Measurements from ENCODE around the gene BANF2. TPM values are rescaled to one million over a fixed set of nuclear protein-coding genes. Genes with fewer than 3 reads are reported as not detected.
A peak's percentile ranks its signal among the peaks of the same experiment; 100 is the strongest.
"Not testable (repeated sequence)": the region's sequence is repeated elsewhere in the genome, so short reads cannot be mapped to it uniquely, and the experiment has no call there.

Gene BANF2
- total and polyA plus RNA-seq, 2 experiments from 2014 or later: not detected

GRCh38 chr20:17655865-17656479 is 43.8 kb upstream of the BANF2 start:
- Histone ChIP-seq H3K27me3 (replicated peaks; ENCODE audit: insufficient read depth) (no peaks in the 10 kb centered on the region), H3K4me3 (no peak overlapping the region), H3K9ac (peak overlapping the region; percentile 40), H3K79me2 (ENCODE audit: insufficient read depth) (peaks cover 100% of the 10 kb centered on the region), H3K4me1 (ENCODE audit: insufficient read depth) (peaks cover 49% of the 10 kb centered on the region), H3K27ac (peak overlapping the region; percentile 68), H4K20me1 (ENCODE audit: insufficient read depth) (peaks cover 21% of the 10 kb centered on the region; the same call in 1 of the 2 replicates), H3F3A (ENCODE audit: insufficient read depth) (peaks cover 77% of the 10 kb centered on the region), H2AFZ (no peak overlapping the region), H3K9me3 (ENCODE audit: low read depth) (no peaks in the 10 kb centered on the region), H3K4me2 (ENCODE audit: unreplicated experiment) (peak overlapping the region; percentile 15), H3K36me3 (ENCODE audit: low read depth) (peaks cover 33% of the 10 kb centered on the region), H3K9me2 (ENCODE audit: insufficient read depth) (no peaks in the 10 kb centered on the region)
- TF ChIP-seq EZH2 (IDR thresholded peaks at IDR 0.05; ENCODE audit: insufficient read depth, poor library complexity, severe bottlenecking) (no peak), EZH2phosphoT487 (IDR thresholded peaks at IDR 0.05; ENCODE audit: insufficient read depth, low read depth) (no peak)
- 51 to 55% methylated on average over 11 of the region's 11 CpGs for WGBS, 2 experiments (ENCODE audit: low coverage in 1 of 2, low lambda C conversion rate in 2 of 2, missing lambda C conversion rate in 2 of 2)
- DNase-seq: peak; percentile 81
- in situ Hi-C loops (cut with MboI): loop anchor here (25.0 kb wide), 1 partner anchor 506 kb away; no protein-coding TSS in a partner anchor

- Histone ChIP-seq H3F3A (ENCODE audit: insufficient read depth) (peaks cover 79% of the 10 kb centered on the region), H3K9me3 (ENCODE audit: low read depth) (no peaks in the 10 kb centered on the region), H3K27ac (0 out of 2 replicates have a peak overlapping the region, but pooled peaks have one; percentile 3), H3K9me2 (ENCODE audit: insufficient read depth) (no peaks in the 10 kb centered on the region), H3K36me3 (ENCODE audit: low read depth) (peaks cover 33% of the 10 kb centered on the region), H3K4me1 (ENCODE audit: insufficient read depth) (peaks cover 48% of the 10 kb centered on the region), H4K20me1 (ENCODE audit: insufficient read depth) (peaks cover 21% of the 10 kb centered on the region; the same call in 1 of the 2 replicates), H3K4me3 (no peak overlapping the region), H2AFZ (no peak overlapping the region), H3K9ac (no peak overlapping the region), H3K27me3 (replicated peaks; ENCODE audit: insufficient read depth) (no peaks in the 10 kb centered on the region), H3K79me2 (ENCODE audit: insufficient read depth) (peaks cover 100% of the 10 kb centered on the region), H3K4me2 (ENCODE audit: unreplicated experiment) (no peak overlapping the region)
- in situ Hi-C loops (cut with MboI): loop anchor here (25.0 kb wide), 1 partner anchor 505 kb away; no protein-coding TSS in a partner anchor
- WGBS, 2 experiments (ENCODE audit: low coverage in 1 of 2, low lambda C conversion rate in 2 of 2, missing lambda C conversion rate in 2 of 2): 67% methylated on average over 9 of the region's 9 CpGs
- no peak for DNase-seq
- no peak for TF ChIP-seq EZH2 (IDR thresholded peaks at IDR 0.05; ENCODE audit: insufficient read depth, poor library complexity, severe bottlenecking)
- TF ChIP-seq EZH2phosphoT487 (IDR thresholded peaks at IDR 0.05; ENCODE audit: insufficient read depth, low read depth): no peak
Observed at GRCh38 chr20:17657079-17657825, 42.5 kb upstream of the BANF2 start.

GRCh38 chr20:17657898-17658647 is 41.7 kb upstream of the BANF2 start:
- WGBS, 2 experiments (ENCODE audit: low coverage in 1 of 2, low lambda C conversion rate in 2 of 2, missing lambda C conversion rate in 2 of 2): 90% methylated on average over 9 of the region's 9 CpGs
- H3K27me3 ChIP-seq (replicated peaks; ENCODE audit: insufficient read depth): no peaks in the 10 kb centered on the region
- TF ChIP-seq EZH2 (IDR thresholded peaks at IDR 0.05; ENCODE audit: insufficient read depth, poor library complexity, severe bottlenecking) (no peak), EZH2phosphoT487 (IDR thresholded peaks at IDR 0.05; ENCODE audit: insufficient read depth, low read depth) (no peak)
- in situ Hi-C loops (cut with MboI): loop anchor here (25.0 kb wide), 1 partner anchor 504 kb away; no protein-coding TSS in a partner anchor
- DNase-seq: no peak
- peaks cover 25% of the 10 kb centered on the region; the same call in 1 of the 2 replicates for H4K20me1 ChIP-seq (ENCODE audit: insufficient read depth)
- H2AFZ ChIP-seq: no peak overlapping the region
- H3K27ac ChIP-seq: no peak overlapping the region
- H3F3A ChIP-seq (ENCODE audit: insufficient read depth): peaks cover 87% of the 10 kb centered on the region
- H3K9me2 ChIP-seq (ENCODE audit: insufficient read depth): no peaks in the 10 kb centered on the region
- no peaks in the 10 kb centered on the region for H3K9me3 ChIP-seq (ENCODE audit: low read depth)
- H3K9ac ChIP-seq: no peak overlapping the region
- no peak overlapping the region for H3K4me2 ChIP-seq (ENCODE audit: unreplicated experiment)
- peaks cover 53% of the 10 kb centered on the region for H3K4me1 ChIP-seq (ENCODE audit: insufficient read depth)
- H3K4me3 ChIP-seq: no peak overlapping the region
- H3K36me3 ChIP-seq (ENCODE audit: low read depth): peaks cover 33% of the 10 kb centered on the region
- peaks cover 100% of the 10 kb centered on the region for H3K79me2 ChIP-seq (ENCODE audit: insufficient read depth)

GRCh38 chr20:17658648-17658993 is 41.1 kb upstream of the BANF2 start:
- Histone ChIP-seq H3K79me2 (ENCODE audit: insufficient read depth) (peaks cover 100% of the 10 kb centered on the region), H4K20me1 (ENCODE audit: insufficient read depth) (peaks cover 22% of the 10 kb centered on the region; the same call in 1 of the 2 replicates), H3K4me1 (ENCODE audit: insufficient read depth) (peaks cover 59% of the 10 kb centered on the region), H3K9me3 (ENCODE audit: low read depth) (no peaks in the 10 kb centered on the region), H3K4me3 (no peak overlapping the region), H2AFZ (no peak overlapping the region), H3K27ac (no peak overlapping the region), H3F3A (ENCODE audit: insufficient read depth) (peaks cover 93% of the 10 kb centered on the region), H3K27me3 (replicated peaks; ENCODE audit: insufficient read depth) (no peaks in the 10 kb centered on the region), H3K36me3 (ENCODE audit: low read depth) (peaks cover 33% of the 10 kb centered on the region), H3K4me2 (ENCODE audit: unreplicated experiment) (no peak overlapping the region), H3K9me2 (ENCODE audit: insufficient read depth) (no peaks in the 10 kb centered on the region), H3K9ac (no peak overlapping the region)
- no peak for DNase-seq
- in situ Hi-C loops (cut with MboI): loop anchor here (25.0 kb wide), 1 partner anchor 504 kb away; no protein-coding TSS in a partner anchor
- TF ChIP-seq EZH2phosphoT487 (IDR thresholded peaks at IDR 0.05; ENCODE audit: insufficient read depth, low read depth) (no peak), EZH2 (IDR thresholded peaks at IDR 0.05; ENCODE audit: insufficient read depth, poor library complexity, severe bottlenecking) (no peak)
- 97 to 100% methylated on average over 2 of the region's 2 CpGs for WGBS, 2 experiments (ENCODE audit: low coverage in 1 of 2, low lambda C conversion rate in 2 of 2, missing lambda C conversion rate in 2 of 2)

GRCh38 chr20:17659344-17659743 is 40.4 kb upstream of the BANF2 start:
- H3K27me3 ChIP-seq (replicated peaks; ENCODE audit: insufficient read depth); H3K9me3 ChIP-seq (ENCODE audit: low read depth); H2AFZ ChIP-seq; H3K4me2 ChIP-seq (ENCODE audit: unreplicated experiment); H3K4me3 ChIP-seq; H3K9me2 ChIP-seq (ENCODE audit: insufficient read depth); DNase-seq; H3K9ac ChIP-seq: not testable (repeated sequence)
- WGBS, 2 experiments (ENCODE audit: low coverage in 1 of 2, low lambda C conversion rate in 2 of 2, missing lambda C conversion rate in 2 of 2): 97 to 100% methylated on average over 1 to 7 of the region's 7 CpGs
- Histone ChIP-seq H3F3A (ENCODE audit: insufficient read depth) (peaks cover 93% of the 10 kb centered on the region), H3K27ac (peak overlapping the region; percentile 91), H3K79me2 (ENCODE audit: insufficient read depth) (peaks cover 100% of the 10 kb centered on the region), H3K4me1 (ENCODE audit: insufficient read depth) (peaks cover 66% of the 10 kb centered on the region), H3K36me3 (ENCODE audit: low read depth) (peaks cover 33% of the 10 kb centered on the region), H4K20me1 (ENCODE audit: insufficient read depth) (peaks cover 21% of the 10 kb centered on the region; the same call in 1 of the 2 replicates)
- in situ Hi-C loops (cut with MboI): loop anchor here (25.0 kb wide), 1 partner anchor 503 kb away; no protein-coding TSS in a partner anchor

Data from GM23248 (cell line).